H1 (cell line): ENCODE measurements around the gene NLRP3.

Source experiments
- CTCF ChIP-seq, 3 experiments: IDR thresholded peaks; 1 replicate in 2 of 3; 2 replicates in 1 of 3; pipeline versions ENCODE4 v1.5.1 to v1.6.1; 2011; ENCODE audit warnings: low read length in 3 of 3, mild to moderate bottlenecking in 3 of 3, inconsistent platforms in 2 of 3, low read depth in 1 of 3, moderate library complexity in 1 of 3; ENCODE audit not compliant: insufficient read depth in 1 of 3; ENCODE audit errors: control extremely low read depth in 1 of 3
- EZH2 ChIP-seq: fragments of 200-600 bp; sonication (generic); IDR thresholded peaks from 2 replicates; pipeline ENCODE4 v1.7.1; 2012; ENCODE audit warnings: low read depth, mild to moderate bottlenecking, moderate library complexity, low read length, inconsistent platforms; ENCODE audit not compliant: severe bottlenecking
- GABPA ChIP-seq: IDR thresholded peaks from 2 replicates; pipeline ENCODE4 v1.6.1; 2011; ENCODE audit warnings: mild to moderate bottlenecking, low read length, moderate library complexity, borderline replicate concordance; ENCODE audit not compliant: insufficient read depth
- JUND ChIP-seq: IDR thresholded peaks from 2 replicates; pipeline ENCODE4 v1.6.1; 2011; ENCODE audit warnings: mild to moderate bottlenecking, improper control_type of control experiment, low read length
- MAFK ChIP-seq: IDR thresholded peaks from 2 replicates; pipeline ENCODE4 v1.6.1; 2012; ENCODE audit warnings: low read depth, mild to moderate bottlenecking, improper control_type of control experiment, low read length
- POLR2A ChIP-seq, 2 experiments: IDR thresholded peaks; 1 replicate in 1 of 2; 2 replicates in 1 of 2; pipeline ENCODE4 v1.6.1; 2011; ENCODE audit warnings: low read depth in 2 of 2, low read length in 2 of 2, mild to moderate bottlenecking in 2 of 2; ENCODE audit errors: control extremely low read depth in 1 of 2
- POLR2AphosphoS5 ChIP-seq: IDR thresholded peaks from 2 replicates; pipeline ENCODE4 v1.6.1; 2011; ENCODE audit warnings: low read depth, low read length
- SUZ12 ChIP-seq: fragments of 200-600 bp; sonication (generic); IDR thresholded peaks from 2 replicates; pipeline ENCODE4 v1.6.1; 2012; ENCODE audit warnings: mild to moderate bottlenecking, inconsistent platforms, low read length, moderate library complexity, mixed read lengths
- USF2 ChIP-seq: IDR thresholded peaks from 2 replicates; pipeline ENCODE4 v1.6.1; 2011; ENCODE audit warnings: low read length, improper control_type of control experiment

DNA sequence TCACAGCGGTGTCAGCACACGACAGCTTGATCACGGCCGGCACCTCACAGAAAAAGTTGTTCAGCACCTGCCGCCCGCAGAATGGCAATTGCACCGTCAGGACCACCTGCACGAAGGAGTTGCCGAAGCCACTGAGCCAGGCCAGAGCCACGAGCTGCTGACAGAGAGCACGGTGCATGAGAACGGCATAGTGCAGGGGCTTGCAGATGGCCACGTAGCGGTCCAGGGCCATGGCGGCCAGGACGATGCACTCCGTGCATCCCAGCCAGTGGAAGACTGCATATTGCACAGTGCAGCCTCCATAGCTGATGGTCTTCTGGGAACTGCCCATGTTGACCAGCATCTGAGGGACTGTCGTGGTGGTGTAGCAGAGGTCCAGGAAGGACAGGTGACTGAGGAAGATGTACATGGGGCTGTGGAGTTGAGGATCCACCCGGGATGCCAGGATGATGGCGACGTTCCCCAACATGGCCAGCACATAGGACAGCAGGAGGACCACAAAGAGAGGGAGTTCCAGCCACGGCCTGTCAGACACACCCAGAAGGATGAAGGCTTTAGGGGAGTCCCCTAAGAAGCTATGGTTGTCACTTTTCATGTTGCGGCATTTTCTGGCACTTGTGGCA lies 35.5 kb downstream of the NLRP3 start:
- TF ChIP-seq MAFK: no peak
- TF ChIP-seq CTCF (IDR thresholded peaks at IDR 0.05; ENCODE audit: control extremely low read depth in 1 of 3, insufficient read depth in 1 of 3, low read depth in 1 of 3, low read length in 3 of 3): no peak
- TF ChIP-seq POLR2A (IDR thresholded peaks at IDR 0.05; ENCODE audit: control extremely low read depth in 1 of 2, low read depth in 2 of 2, low read length in 2 of 2): no peak
- TF ChIP-seq SUZ12: no peak
- TF ChIP-seq GABPA: no peak
- TF ChIP-seq EZH2: no peak
- no peak for TF ChIP-seq POLR2AphosphoS5
- TF ChIP-seq USF2: no peak
- TF ChIP-seq JUND: no peak
